ENCODE measurements around the gene KCNS1.

The KCNS1 gene

GRCh38 chr20:45109634-45110033 is 8.7 kb upstream of the KCNS1 start:
- no peak for DNase-seq

- no peak for DNase-seq
These were observed 4.4 kb upstream of the KCNS1 start for GRCh38 chr20:45105317-45105716.

GRCh38 chr20:45104786-45105185 is 3.9 kb upstream of the KCNS1 start:
- DNase-seq, result no peak

- DNase-seq, result no peak
These were observed 2.1 kb upstream of the KCNS1 start for GRCh38 chr20:45103072-45103471.

- no peak for DNase-seq
These were observed 465 bp upstream of the KCNS1 start for GRCh38 chr20:45101333-45101850.

- no peak for DNase-seq
These were observed 2.7 kb downstream of the KCNS1 start for GRCh38 chr20:45098103-45098773.

- DNase-seq, result no peak
These were observed 3.3 kb downstream of the KCNS1 start for GRCh38 chr20:45097485-45098102.

GRCh38 chr20:45096781-45097180 is 4.1 kb downstream of the KCNS1 start:
- no peak for DNase-seq

GRCh38 chr20:45095805-45096238 is 5.1 kb downstream of the KCNS1 start:
- DNase-seq, result no peak

GRCh38 chr20:45094864-45095574 is 5.9 kb downstream of the KCNS1 start:
- DNase-seq, result no peak

GRCh38 chr20:45094201-45094600 is 6.7 kb downstream of the KCNS1 start:
- no peak for DNase-seq

GRCh38 chr20:45092898-45093297 is 8.0 kb downstream of the KCNS1 start:
- no peak for DNase-seq

GRCh38 chr20:45091366-45091765 is 9.6 kb downstream of the KCNS1 start:
- no peak for DNase-seq

- DNase-seq, result no peak
These were observed 10.4 kb downstream of the KCNS1 start for GRCh38 chr20:45090481-45090880.

- no peak for DNase-seq
These were observed 12.7 kb downstream of the KCNS1 start for GRCh38 chr20:45088247-45088646.

- no peak for DNase-seq
These were observed 13.1 kb downstream of the KCNS1 start for GRCh38 chr20:45087814-45088213.

GRCh38 chr20:45087097-45087790 is 13.7 kb downstream of the KCNS1 start:
- no peak for DNase-seq

GRCh38 chr20:45085867-45086266 is 15.1 kb downstream of the KCNS1 start:
- no peak for DNase-seq

GRCh38 chr20:45085289-45085688 is 15.6 kb downstream of the KCNS1 start:
- DNase-seq, result no peak

GRCh38 chr20:45083127-45083526 is 17.8 kb downstream of the KCNS1 start:
- DNase-seq, result no peak

GRCh38 chr20:45082468-45082867 is 18.5 kb downstream of the KCNS1 start:
- DNase-seq, result no peak

GRCh38 chr20:45080867-45081624 is 19.9 kb downstream of the KCNS1 start:
- no peak for DNase-seq

- DNase-seq, result no peak
These were observed 23.4 kb downstream of the KCNS1 start for GRCh38 chr20:45077559-45077958.

All from activated CD4-positive, alpha-beta T cell treated with anti-CD3 and anti-CD28 coated beads for 1 hour (primary cell).